Endothelial cell of umbilical vein (primary cell): ENCODE results near the gene OST4. TPM values are rescaled to one million over a fixed set of nuclear protein-coding genes. Genes with fewer than 3 reads are reported as not detected.

Experiments
- BruUV-seq: library from RNA; stranded (reverse); fragments of 400-500 nt; replicated peaks from 2 replicates; lab custom pipeline; 2021; lab: Mats Ljungman, UMichigan
- CTCF ChIA-PET: fragments of 300-600, 350-600 bp; sonication (Branson Sonifier 250); formaldehyde crosslinking; loops from one replicate; lab custom pipeline; 2021; ENCODE audit warnings: antibody characterized with exemption, inconsistent platforms; lab: Charles Lee
- POLR2A ChIA-PET: fragments of 300-600, 350-600 bp; sonication (Branson Sonifier 250); formaldehyde crosslinking; loops from one replicate; lab custom pipeline; 2021; ENCODE audit warnings: antibody characterized with exemption, inconsistent platforms; lab: Charles Lee
- DNase-seq: peaks from one replicate; pipeline ENCODE4 v3.0.0-alpha.2; 2011; ENCODE audit warnings: low read depth, low spot score
- FAIRE-seq: peaks from 2 replicates; lab custom pipeline; 2011; peaks lifted over from hg19 to GRCh38; lab: Jason Lieb, UNC
- H2AFZ ChIP-seq: 2 replicates; pipeline ENCODE4 v1.6.0; 2012; ENCODE audit warnings: low read depth, low read length, control low read depth, inconsistent platforms
- H3K27ac ChIP-seq: 2 replicates; pipeline ENCODE4 v1.5.1; 2011; ENCODE audit warnings: low read depth, mild to moderate bottlenecking, control low read depth, low read length, moderate library complexity; ENCODE audit not compliant: insufficient read depth
- H3K27me3 ChIP-seq, 2 experiments: 2 replicates each; pipeline versions ENCODE4 v1.6.0 to v1.6.1; 2011; ENCODE audit warnings: low read length in 2 of 2, mixed read lengths in 1 of 2; ENCODE audit not compliant: control insufficient read depth in 2 of 2, insufficient read depth in 2 of 2
- H3K36me3 ChIP-seq, 2 experiments: 2 replicates in 1 of 2; 3 replicates in 1 of 2; pipeline ENCODE4 v1.5.1; 2011; ENCODE audit warnings: low read length in 2 of 2, mild to moderate bottlenecking in 1 of 2, moderate library complexity in 1 of 2; ENCODE audit not compliant: control insufficient read depth in 2 of 2, insufficient read depth in 2 of 2; ENCODE audit errors: extremely low read depth in 1 of 2
- H3K4me1 ChIP-seq: 3 replicates; pipeline ENCODE4 v1.5.1; 2011; ENCODE audit warnings: mild to moderate bottlenecking, low read length; ENCODE audit not compliant: control insufficient read depth, insufficient read depth; ENCODE audit errors: extremely low read depth
- H3K4me2 ChIP-seq: 2 replicates; pipeline ENCODE4 v1.6.1; 2011; ENCODE audit warnings: low read length, control low read depth, mixed read lengths; ENCODE audit not compliant: insufficient read depth
- H3K4me3 ChIP-seq, 3 experiments: fragments of 200-600 bp in 1 of 3; sonication (generic), shearing (Covaris generic) in 1 of 3; replicated peaks in 1 of 3; 2 replicates each; pipeline ENCODE4 v1.5.1; 2011 to 2016; ENCODE audit warnings: control low read depth in 3 of 3, low read length in 3 of 3, mild to moderate bottlenecking in 2 of 3, inconsistent platforms in 1 of 3, low read depth in 1 of 3, moderate library complexity in 1 of 3; ENCODE audit not compliant: insufficient read depth in 1 of 3
- H3K79me2 ChIP-seq: 2 replicates; pipeline ENCODE4 v1.6.0; 2012; ENCODE audit warnings: low read length, inconsistent platforms; ENCODE audit not compliant: control insufficient read depth, insufficient read depth
- H3K9ac ChIP-seq: replicated peaks from 2 replicates; pipeline ENCODE3; 2011; ENCODE audit warnings: low read length, control low read depth; ENCODE audit not compliant: insufficient read depth; ENCODE audit errors: extremely low read depth
- H3K9me1 ChIP-seq: replicated peaks from 3 replicates; pipeline ENCODE4 v1.6.0; 2011; ENCODE audit warnings: mild to moderate bottlenecking, low read length; ENCODE audit not compliant: control insufficient read depth, insufficient read depth; ENCODE audit errors: extremely low read depth
- H3K9me3 ChIP-seq: replicated peaks from 2 replicates; pipeline ENCODE4 v1.5.1; 2012; ENCODE audit warnings: low read length, inconsistent platforms; ENCODE audit not compliant: control insufficient read depth, insufficient read depth
- H4K20me1 ChIP-seq: replicated peaks from 2 replicates; pipeline ENCODE3; 2011; ENCODE audit warnings: mild to moderate bottlenecking, low read length; ENCODE audit not compliant: control insufficient read depth, insufficient read depth; ENCODE audit errors: extremely low read depth
- CTCF ChIP-seq, 2 donors: IDR thresholded peaks; 1 replicate in 1 of 2; 2 replicates in 1 of 2; pipeline ENCODE4 v1.5.1; 2011; ENCODE audit warnings: low read length in 2 of 2, mild to moderate bottlenecking in 2 of 2, moderate library complexity in 2 of 2, control low read depth in 1 of 2, inconsistent platforms in 1 of 2, low read depth in 1 of 2; ENCODE audit not compliant: insufficient read depth in 1 of 2; ENCODE audit errors: extremely low read depth in 1 of 2
- EZH2 ChIP-seq: IDR thresholded peaks from 2 replicates; pipeline ENCODE4 v1.6.1; 2012; ENCODE audit warnings: borderline replicate concordance, low read depth, mild to moderate bottlenecking, moderate library complexity, low read length, inconsistent platforms; ENCODE audit not compliant: severe bottlenecking
- FOS ChIP-seq: IDR thresholded peaks from 2 replicates; pipeline ENCODE4 v1.6.1; 2011; ENCODE audit warnings: mild to moderate bottlenecking, low read length, moderate library complexity, borderline replicate concordance; ENCODE audit not compliant: insufficient read depth
- GATA2 ChIP-seq: IDR thresholded peaks from 2 replicates; pipeline ENCODE4 v1.7.0; 2011; ENCODE audit warnings: low read depth, mild to moderate bottlenecking, moderate library complexity, mixed read lengths, low read length; ENCODE audit not compliant: insufficient read length, insufficient read depth
- JUN ChIP-seq: IDR thresholded peaks from 2 replicates; pipeline ENCODE4 v1.6.1; 2011; ENCODE audit warnings: borderline replicate concordance, low read depth; ENCODE audit not compliant: insufficient read length, insufficient read depth
- MAX ChIP-seq: IDR thresholded peaks from 2 replicates; pipeline ENCODE4 v1.6.1; 2011; ENCODE audit not compliant: insufficient read depth, insufficient read length
- POLR2A ChIP-seq: IDR thresholded peaks from 2 replicates; pipeline ENCODE4 v1.6.1; 2012; ENCODE audit warnings: low read depth, mild to moderate bottlenecking, control low read depth, low read length
- dilution Hi-C: fragments of 300-500 bp; cut with MboI; formaldehyde crosslinking; loops from one replicate; pipeline ENCODE4 v1.15.0; 2019; ENCODE audit warnings: low sequenced_read_pairs; ENCODE audit not compliant: extremely low pct_ligation_motif_present
- intact Hi-C: fragments of 100-400 bp; cut with micrococcal nuclease; formaldehyde crosslinking; loops from one replicate; pipeline ENCODE4 v1.10.0; 2022
- polyA plus RNA-seq, 4 experiments: library from polyadenylated mRNA; depleted of rRNA in 3 of 4; stranded (reverse) in 3 of 4; unstranded in 1 of 4; fragments of >200 nt; gene quantifications; 2 replicates each; pipeline versions ENCODE4 v1.2.1 to v1.2.3, GENCODE V29; 2011 to 2012; ENCODE audit warnings: missing spikeins in 1 of 4
- total RNA-seq: library from RNA; stranded (reverse); gene quantifications from 2 replicates; pipeline ENCODE4 v1.2.3, GENCODE V29; 2021

OST4 gene
- total and polyA plus RNA-seq, 2 donors (not counting 3 experiments of a cell fraction or from before 2014, with no cell fraction given) = 415 to 1,189 TPM

GRCh38 chr2:27039871-27040270, 31.6 kb downstream of the OST4 start:
- H3K4me2 ChIP-seq = no peak overlapping the region
- H3K27me3 ChIP-seq = no peaks in the 10 kb centered on the region
- H3K4me3 ChIP-seq = no peak overlapping the region
- no peak overlapping the region for H3K27ac ChIP-seq
- H3K79me2 ChIP-seq = peaks cover 5% of the 10 kb centered on the region
- H2AFZ ChIP-seq = no peak overlapping the region
- H3K9me1 ChIP-seq = no peaks in the 10 kb centered on the region
- no peaks in the 10 kb centered on the region for H3K4me1 ChIP-seq
- no TSS peak for BruUV-seq
- no peak overlapping the region for H3K9ac ChIP-seq
- DNase-seq = no peak
- dilution Hi-C loops (no loop called here), intact Hi-C loops (no loop called here)
- CTCF ChIA-PET = interaction anchor here (1.1 kb wide), 1 partner anchor 78 kb away, joined by 3 read pairs; no protein-coding TSS in a partner anchor
- TF ChIP-seq GATA2 = no peak
- no peak for TF ChIP-seq JUN
- TF ChIP-seq MAX = no peak
- no peak for TF ChIP-seq EZH2
- TF ChIP-seq FOS = no peak
- no peak for TF ChIP-seq POLR2A
- no peak for TF ChIP-seq CTCF (IDR thresholded peaks at IDR 0.05; ENCODE audit: extremely low read depth in 1 of 2, insufficient read depth in 1 of 2, low read depth in 1 of 2, low read length in 2 of 2)
- no peak for FAIRE-seq
- POLR2A ChIA-PET = no interaction called here
- no peaks in the 10 kb centered on the region for H4K20me1 ChIP-seq
- H3K36me3 ChIP-seq = peaks cover 32 to 67% of the 10 kb centered on the region in 2 experiments
- H3K9me3 ChIP-seq = no peaks in the 10 kb centered on the region
